GM23338 (cell line): ENCODE results near the gene MELK. TPM values are rescaled to one million over a fixed set of nuclear protein-coding genes. Genes with fewer than 3 reads are reported as not detected.

Experiments used
- ATAC-seq: fragments of 200-7000 bp; cut with Tn5 transposase; 3 replicates; pipeline ENCODE4 v1.9.1; 2020
- DNase-seq: peaks from one replicate; pipeline ENCODE4 v3.0.0-alpha.2; 2015; ENCODE audit warnings: low spot score
- H2AFZ ChIP-seq: fragments of 200-600 bp; sonication (generic); 2 replicates; pipeline ENCODE4 v1.8.0; 2016; ENCODE audit warnings: antibody characterized with exemption, mild to moderate bottlenecking, moderate library complexity
- H3F3A ChIP-seq: fragments of 200-600 bp; sonication (generic); replicated peaks from 2 replicates; pipeline ENCODE4 v1.8.0; 2017; ENCODE audit warnings: antibody characterized with exemption, mixed run types, low read depth
- H3K27ac ChIP-seq: fragments of 200-600 bp; sonication (generic); 2 replicates; pipeline ENCODE4 v1.6.1; 2016; ENCODE audit warnings: low read depth
- H3K27me3 ChIP-seq: fragments of 200-600 bp; sonication (generic); 2 replicates; pipeline ENCODE4 v1.8.0; 2016; ENCODE audit warnings: mild to moderate bottlenecking, mixed run types, moderate library complexity; ENCODE audit not compliant: insufficient read depth
- H3K36me3 ChIP-seq: fragments of 200-600 bp; sonication (generic); 2 replicates; pipeline ENCODE4 v1.8.0; 2016; ENCODE audit warnings: mild to moderate bottlenecking; ENCODE audit not compliant: insufficient read depth
- H3K4me1 ChIP-seq: fragments of 200-600 bp; sonication (generic); 2 replicates; pipeline ENCODE4 v1.8.0; 2016; ENCODE audit warnings: mild to moderate bottlenecking, moderate library complexity; ENCODE audit not compliant: insufficient read depth
- H3K4me2 ChIP-seq: fragments of 200-600 bp; sonication (generic); 2 replicates; pipeline ENCODE4 v1.7.1; 2017; ENCODE audit warnings: mixed run types
- H3K4me3 ChIP-seq: fragments of 200-600 bp; sonication (generic); 2 replicates; pipeline ENCODE4 v1.6.1; 2016; ENCODE audit warnings: mixed run types
- H3K79me2 ChIP-seq: fragments of 200-600 bp; sonication (generic); replicated peaks from 2 replicates; pipeline ENCODE4 v1.8.0; 2017; ENCODE audit warnings: mild to moderate bottlenecking; ENCODE audit not compliant: insufficient read depth
- H3K9me2 ChIP-seq: fragments of 200-600 bp; sonication (generic); 2 replicates; pipeline ENCODE4 v1.8.0; 2017; ENCODE audit not compliant: insufficient read depth
- H4K20me1 ChIP-seq: fragments of 200-600 bp; sonication (generic); replicated peaks from 2 replicates; pipeline ENCODE4 v1.8.0; 2017; ENCODE audit warnings: mild to moderate bottlenecking; ENCODE audit not compliant: insufficient read depth
- H3K27ac Mint-ChIP-seq: 2 replicates; pipeline ENCODE4 v1.8.0; 2020; ENCODE audit warnings: inconsistent platforms, mild to moderate bottlenecking, moderate library complexity, mixed read lengths
- H3K27me3 Mint-ChIP-seq: 3 replicates; pipeline ENCODE4 v1.8.0; 2022; ENCODE audit warnings: low read depth, mild to moderate bottlenecking, moderate library complexity, mixed read lengths, inconsistent platforms; ENCODE audit not compliant: insufficient read depth, poor library complexity
- H3K36me3 Mint-ChIP-seq: 3 replicates; pipeline ENCODE4 v1.8.0; 2021; ENCODE audit warnings: low read depth, mild to moderate bottlenecking, inconsistent platforms, moderate library complexity, mixed read lengths
- H3K4me1 Mint-ChIP-seq: 3 replicates; pipeline ENCODE4 v1.8.0; 2020; ENCODE audit warnings: mild to moderate bottlenecking, inconsistent platforms, mixed read lengths
- H3K4me3 Mint-ChIP-seq: 3 replicates; pipeline ENCODE4 v1.8.0; 2021; ENCODE audit warnings: moderate library complexity, mild to moderate bottlenecking, inconsistent platforms, mixed read lengths
- H3K9me3 Mint-ChIP-seq: 3 replicates; pipeline ENCODE4 v1.8.0; 2020; ENCODE audit warnings: moderate library complexity, mild to moderate bottlenecking, inconsistent platforms, mixed read lengths
- CREB1 ChIP-seq: fragments of 250-450 bp; sonication (Bioruptor Pico); IDR thresholded peaks from 2 replicates; pipeline ENCODE4 v1.5.0; 2020; ENCODE audit warnings: low read depth, mild to moderate bottlenecking, moderate library complexity
- EZH2 ChIP-seq: fragments of 200-600 bp; sonication (generic); IDR thresholded peaks from one replicate; pipeline ENCODE4 v1.8.0; 2017; ENCODE audit warnings: antibody characterized with exemption, mild to moderate bottlenecking, low read depth; ENCODE audit not compliant: unreplicated experiment
- EZH2phosphoT487 ChIP-seq: fragments of 200-600 bp; sonication (generic); IDR thresholded peaks from one replicate; pipeline ENCODE4 v1.8.1; 2018; ENCODE audit warnings: antibody characterized with exemption; ENCODE audit not compliant: unreplicated experiment
- POLR2AphosphoS5 ChIP-seq: IDR thresholded peaks from 2 replicates; pipeline ENCODE4 v1.6.1; 2016; ENCODE audit warnings: antibody characterized with exemption, low read depth
- ZNF114 ChIP-seq: fragments of 250-450 bp; sonication (Bioruptor Pico); IDR thresholded peaks from 2 replicates; pipeline ENCODE4 v1.5.0; 2020; ENCODE audit warnings: mild to moderate bottlenecking, moderate library complexity
- ZNF462 ChIP-seq: fragments of 250-450 bp; sonication (Bioruptor Pico); IDR thresholded peaks from 2 replicates; pipeline ENCODE4 v1.5.0; 2020; ENCODE audit warnings: mild to moderate bottlenecking, moderate library complexity
- polyA plus RNA-seq: library from polyadenylated mRNA; unstranded; fragments of >200 nt; fragmentation: Nextera tagmentation; extraction: Ambion mirVana; gene quantifications from 2 replicates; pipeline ENCODE4 v1.2.1, GENCODE V29; 2016
- total RNA-seq: library from RNA; depleted of rRNA; stranded (reverse); fragments of >200 nt; shearing (Covaris generic); gene quantifications from 2 replicates; pipeline ENCODE4 v1.2.3, GENCODE V29; 2014

Gene MELK
- total and polyA plus RNA-seq, 2 experiments from 2014 or later = 37.2 to 55.7 TPM

GRCh38 chr9:36590231-36590630 is 17.5 kb downstream of the MELK start:
- H3K4me1 Mint-ChIP-seq = no peaks in the 10 kb centered on the region
- Histone ChIP-seq H3K4me3 (no peak overlapping the region), H4K20me1 (peaks cover 5% of the 10 kb centered on the region), H3K27me3 (no peaks in the 10 kb centered on the region), H2AFZ (no peak overlapping the region), H3K4me1 (no peaks in the 10 kb centered on the region), H3K79me2 (peaks cover 21% of the 10 kb centered on the region), H3K36me3 (peaks cover 13% of the 10 kb centered on the region), H3K27ac (no peak overlapping the region), H3K9me2 (no peaks in the 10 kb centered on the region), H3F3A (no peaks in the 10 kb centered on the region), H3K4me2 (no peak overlapping the region)
- peaks cover 59% of the 10 kb centered on the region for H3K36me3 Mint-ChIP-seq
- H3K27me3 Mint-ChIP-seq = no peaks in the 10 kb centered on the region
- no peak overlapping the region for H3K4me3 Mint-ChIP-seq
- DNase-seq = no peak
- H3K9me3 Mint-ChIP-seq = no peaks in the 10 kb centered on the region
- no peak overlapping the region for H3K27ac Mint-ChIP-seq
- TF ChIP-seq CREB1 (CRISPR knock-in tag) (no peak), POLR2AphosphoS5 (no peak), ZNF114 (CRISPR knock-in tag) (no peak), ZNF462 (no peak), EZH2phosphoT487 (no peak), EZH2 (no peak)
- no peak for ATAC-seq
